Lower leg skin (tissue), 4 donors: ENCODE data around the gene AKR7A2. TPM values are rescaled to one million over a fixed set of nuclear protein-coding genes. Genes with fewer than 3 reads are reported as not detected.

Experiments
- DNase-seq, 2 donors: peaks; one replicate each; pipeline ENCODE4 v3.0.0-alpha.2; 2019; ENCODE audit warnings: low spot score in 2 of 2
- H3K4me3 ChIP-seq: fragments of 200-600 bp; sonication (generic); 2 replicates; pipeline ENCODE4 v1.5.1; 2017; ENCODE audit warnings: mild to moderate bottlenecking, low read depth; ENCODE audit not compliant: poor library complexity, severe bottlenecking
- CTCF ChIP-seq, 3 donors: fragments of 450-650 bp; IDR thresholded peaks; one replicate each; pipeline ENCODE4 v1.5.1; 2016; ENCODE audit warnings: antibody characterized with exemption in 3 of 3, mild to moderate bottlenecking in 3 of 3, moderate library complexity in 2 of 3
- POLR2A ChIP-seq, 2 donors: fragments of 450-650 bp; IDR thresholded peaks; one replicate each; pipeline ENCODE4 v1.6.1; 2016 to 2017; ENCODE audit warnings: antibody characterized with exemption in 2 of 2, mild to moderate bottlenecking in 1 of 2, moderate library complexity in 1 of 2
- WGBS, 2 donors: methylation state at CpG; one replicate each; pipeline ENCODE4 v1.1.5; 2018; 5-methylcytosine and 5-hydroxymethylcytosine counted together
- intact Hi-C: fragments of 100-400 bp; cut with DNase I; formaldehyde crosslinking; loops from one replicate; pipeline ENCODE4 v1.15.0; 2023; ENCODE audit warnings: low total_unique reads
- total RNA-seq, 4 donors: library from RNA; depleted of rRNA; stranded (reverse); fragments of >200 nt; gene quantifications; one replicate each; pipeline ENCODE4 v1.1.0, GENCODE V29; 2016

AKR7A2 gene
- total RNA-seq, 4 donors from 2014 or later: 84.1 to 132 (median 89.6) TPM

DNA sequence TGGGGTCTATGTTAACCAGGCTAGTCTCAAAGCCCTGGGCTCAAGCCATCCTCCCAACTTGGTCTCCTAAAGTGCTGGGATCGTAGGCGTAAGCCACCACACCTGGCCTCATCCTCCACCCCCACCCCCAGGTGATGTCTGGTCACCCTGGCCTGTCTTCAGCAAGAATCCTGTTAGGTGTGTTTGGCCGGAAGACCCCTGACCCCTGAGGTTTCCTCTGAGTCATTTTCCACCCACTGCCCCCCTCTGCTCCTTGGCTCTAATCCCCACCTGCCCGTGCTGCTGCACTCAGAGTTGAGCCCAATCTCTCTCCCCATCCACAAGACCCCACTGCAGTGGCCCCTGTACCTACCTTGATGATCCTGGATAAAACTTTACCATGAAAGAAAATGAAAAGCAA, 25.3 kb upstream of the AKR7A2 start:
- 91 to 93% methylated on average over 4 of the region's 4 CpGs for WGBS, 2 donors
- H3K4me3 ChIP-seq: no peak overlapping the region
- no peak for DNase-seq
- no peak for TF ChIP-seq CTCF (IDR thresholded peaks at IDR 0.05)
- TF ChIP-seq POLR2A (IDR thresholded peaks at IDR 0.05): no peak
- intact Hi-C loops: no loop called here

GRCh38 chr1:19336543-19336942, 24.6 kb upstream of the AKR7A2 start:
- intact Hi-C loops: no loop called here

DNA sequence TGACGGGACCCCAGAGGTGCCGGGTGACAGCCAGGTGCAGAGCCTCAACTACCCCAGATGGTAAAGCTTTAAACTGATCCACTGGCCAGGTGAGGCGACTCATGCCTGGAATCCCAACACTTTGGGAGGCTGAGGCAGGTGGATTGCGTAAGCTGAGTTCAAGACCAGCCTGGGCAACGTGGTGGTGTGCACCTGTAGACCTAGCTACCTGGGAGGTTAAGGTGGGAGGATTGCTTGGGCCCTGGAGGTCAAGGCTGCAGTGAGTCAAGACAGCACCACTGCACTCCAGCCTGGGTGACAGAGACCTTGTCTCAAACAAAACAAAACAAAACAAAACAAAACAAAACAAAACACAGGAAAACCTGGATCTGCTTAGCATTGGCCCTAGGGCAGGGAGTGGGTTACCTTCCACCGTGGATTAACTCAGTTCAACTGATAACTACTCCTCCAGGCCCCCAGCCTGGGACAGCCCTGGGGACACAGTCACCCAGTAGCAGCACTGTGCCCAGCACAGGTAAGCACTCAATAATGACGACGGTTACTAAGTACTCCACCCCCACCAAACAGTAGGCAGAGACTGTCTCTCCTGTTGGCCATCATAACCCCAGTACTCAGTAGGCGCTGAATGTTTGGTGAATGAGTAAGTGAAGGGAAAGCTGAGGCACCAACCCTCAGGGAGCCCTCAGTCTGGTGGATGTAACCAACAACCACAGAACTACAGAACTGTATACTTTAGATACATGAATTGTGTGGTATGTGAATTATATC, 21.8 kb upstream of the AKR7A2 start:
- H3K4me3 ChIP-seq: no peak overlapping the region
- intact Hi-C loops: no loop called here
- 76 to 82% methylated on average over 9 of the region's 9 CpGs for WGBS, 2 donors
- TF ChIP-seq POLR2A (IDR thresholded peaks at IDR 0.05): no peak
- TF ChIP-seq CTCF (IDR thresholded peaks at IDR 0.05): no peak
- DNase-seq: no peak

More at GRCh38 chr1:19336543-19336942, 24.6 kb upstream of the AKR7A2 start:
- TF ChIP-seq POLR2A (IDR thresholded peaks at IDR 0.05): no peak
- no peak for TF ChIP-seq CTCF (IDR thresholded peaks at IDR 0.05)
- DNase-seq: no peak
- 84 to 91% methylated on average over 7 of the region's 7 CpGs for WGBS, 2 donors
- no peak overlapping the region for H3K4me3 ChIP-seq

DNA sequence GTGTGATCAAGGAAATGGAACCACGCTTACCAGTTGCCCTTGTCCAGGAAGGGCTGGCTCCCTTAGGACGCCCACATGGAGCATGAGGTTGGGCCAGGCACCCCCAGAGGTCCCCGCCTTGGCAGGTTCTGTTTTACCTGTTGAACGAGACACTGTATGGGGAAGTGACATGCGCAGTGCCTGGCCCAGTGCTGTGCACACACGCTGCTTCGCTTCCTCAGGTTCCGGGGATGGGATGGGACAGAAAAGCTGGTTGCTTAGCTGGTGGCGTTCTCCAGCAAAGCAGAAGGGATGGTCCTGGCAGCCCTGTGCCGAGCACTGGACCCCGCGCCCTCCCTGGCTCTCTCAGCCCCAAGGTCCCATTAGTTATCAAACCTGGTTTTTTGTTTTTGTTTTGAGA, 20.9 kb upstream of the AKR7A2 start:
- TF ChIP-seq CTCF (IDR thresholded peaks at IDR 0.05): no peak
- no peak for TF ChIP-seq POLR2A (IDR thresholded peaks at IDR 0.05)
- DNase-seq: no peak
- H3K4me3 ChIP-seq: no peak overlapping the region
- WGBS, 2 donors: 89 to 90% methylated on average over 12 of the region's 12 CpGs
- intact Hi-C loops: no loop called here

DNA sequence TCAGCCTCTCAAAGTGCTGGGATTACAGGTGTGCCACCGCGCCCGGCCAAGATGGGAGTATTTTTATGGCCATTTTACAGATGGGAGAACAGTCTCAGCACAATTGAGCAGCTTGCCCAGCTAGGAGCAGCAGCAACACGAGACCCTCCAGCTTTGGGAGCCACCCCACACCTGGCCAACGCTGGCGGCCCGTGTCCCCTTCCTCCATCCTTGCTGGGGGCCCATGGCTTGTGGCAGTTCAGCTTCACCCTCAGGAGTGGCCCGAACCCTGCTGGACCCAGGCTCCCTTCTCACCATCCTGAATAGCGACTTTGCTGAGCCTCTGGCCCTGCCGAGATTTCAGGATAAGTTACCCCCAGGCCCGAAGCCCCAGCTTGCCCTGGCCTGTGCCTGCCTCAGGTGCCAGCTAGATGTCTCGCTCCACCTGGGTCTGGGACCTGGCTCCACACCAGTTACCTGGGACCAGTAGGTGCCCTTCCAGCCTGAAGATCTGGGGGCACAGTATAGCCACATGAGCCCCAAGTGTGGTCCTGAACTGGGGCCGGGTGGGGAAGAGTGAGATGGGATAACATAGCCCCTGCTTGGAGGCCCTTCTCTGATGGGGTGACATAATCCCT, 19.4 kb upstream of the AKR7A2 start:
- no peak for TF ChIP-seq CTCF (IDR thresholded peaks at IDR 0.05)
- TF ChIP-seq POLR2A (IDR thresholded peaks at IDR 0.05): no peak
- intact Hi-C loops: no loop called here
- WGBS, 2 donors: 71 to 72% methylated on average over 11 to 13 of the region's 13 CpGs
- H3K4me3 ChIP-seq: no peak overlapping the region
- no peak for DNase-seq
